H1 (cell line): ENCODE measurements around the gene DMAC1. TPM values are rescaled to one million over a fixed set of nuclear protein-coding genes. Genes with fewer than 3 reads are reported as not detected.

Source experiments
- CTCF ChIA-PET: fragments of 300-600 bp; sonication (Branson Sonifier 250); formaldehyde crosslinking; loops from one replicate; lab custom pipeline; 2021; ENCODE audit not compliant: partially characterized antibody; lab: Charles Lee
- POLR2A ChIA-PET: fragments of 300-600 bp; sonication (Branson Sonifier 250); formaldehyde crosslinking; loops from one replicate; lab custom pipeline; 2021; ENCODE audit warnings: inconsistent platforms; ENCODE audit not compliant: partially characterized antibody; lab: Charles Lee
- DNase-seq, 2 experiments: peaks; one replicate each; pipeline versions ENCODE4 v3.0.0 to v3.0.0-alpha.2; 2010 to 2022; ENCODE audit warnings: low spot score in 2 of 2, low read depth in 1 of 2, mixed read lengths in 1 of 2
- FAIRE-seq: peaks from 2 replicates; lab custom pipeline; 2011; peaks lifted over from hg19 to GRCh38; lab: Jason Lieb, UNC
- H2AFZ ChIP-seq: 2 replicates; pipeline ENCODE4 v1.8.1; 2012; ENCODE audit warnings: low read length, inconsistent platforms
- H2AK5ac ChIP-seq: 2 replicates; pipeline ENCODE4 v1.6.1; 2013; ENCODE audit warnings: low read depth, low read length
- H2BK120ac ChIP-seq: replicated peaks from 2 replicates; pipeline ENCODE3; 2013; ENCODE audit warnings: low read depth, low read length, inconsistent platforms
- H2BK12ac ChIP-seq: 2 replicates; pipeline ENCODE4 v1.6.1; 2013; ENCODE audit warnings: low read depth, low read length
- H2BK15ac ChIP-seq: 2 replicates; pipeline ENCODE4 v1.6.1; 2013; ENCODE audit warnings: low read length
- H2BK20ac ChIP-seq: 2 replicates; pipeline ENCODE4 v1.6.1; 2013; ENCODE audit warnings: low read length
- H2BK5ac ChIP-seq: 2 replicates; pipeline ENCODE4 v1.6.1; 2013; ENCODE audit warnings: low read depth, low read length
- H3K14ac ChIP-seq: 2 replicates; pipeline ENCODE4 v1.6.1; 2013; ENCODE audit warnings: inconsistent platforms; ENCODE audit not compliant: insufficient read length
- H3K18ac ChIP-seq: 2 replicates; pipeline ENCODE4 v1.6.1; 2013; ENCODE audit warnings: low read length; ENCODE audit errors: extremely low read depth
- H3K23ac ChIP-seq: 2 replicates; pipeline ENCODE4 v1.6.1; 2013; ENCODE audit warnings: inconsistent platforms; ENCODE audit not compliant: insufficient read length
- H3K23me2 ChIP-seq: 2 replicates; pipeline ENCODE4 v1.6.1; 2013; ENCODE audit warnings: low read depth, low read length
- H3K27ac ChIP-seq: 2 replicates; pipeline ENCODE4 v1.6.1; 2011; ENCODE audit warnings: low read depth, low read length, inconsistent platforms
- H3K27me3 ChIP-seq, 4 experiments: replicated peaks in 1 of 4; 1 replicate in 1 of 4; 2 replicates in 3 of 4; pipeline versions ENCODE4 v1.6.1 to v1.8.1; 2011 to 2013; ENCODE audit warnings: low read length in 3 of 4, mild to moderate bottlenecking in 3 of 4, inconsistent platforms in 2 of 4, mixed read lengths in 2 of 4, moderate library complexity in 1 of 4; ENCODE audit not compliant: control insufficient read depth in 3 of 4, insufficient read depth in 3 of 4; ENCODE audit errors: extremely low read depth in 1 of 4
- H3K36me3 ChIP-seq, 4 experiments: 2 replicates each; pipeline versions ENCODE4 v1.6.1 to v1.8.1; 2011 to 2013; ENCODE audit warnings: mild to moderate bottlenecking in 4 of 4, low read length in 3 of 4, moderate library complexity in 2 of 4, control low read depth in 1 of 4, inconsistent platforms in 1 of 4; ENCODE audit not compliant: insufficient read depth in 4 of 4, control insufficient read depth in 2 of 4
- H3K4ac ChIP-seq: replicated peaks from 2 replicates; pipeline ENCODE3; 2013; ENCODE audit warnings: low read length, low read depth, mixed read lengths, inconsistent platforms; ENCODE audit not compliant: insufficient read length
- H3K4me1 ChIP-seq, 4 experiments: replicated peaks in 1 of 4; 1 replicate in 1 of 4; 2 replicates in 3 of 4; pipeline versions ENCODE4 v1.6.1 to v1.8.1; 2011 to 2013; ENCODE audit warnings: low read length in 3 of 4, inconsistent platforms in 2 of 4, mixed read lengths in 1 of 4; ENCODE audit not compliant: insufficient read depth in 4 of 4, control insufficient read depth in 3 of 4
- H3K4me2 ChIP-seq, 2 experiments: 2 replicates each; pipeline versions ENCODE4 v1.6.1 to v1.8.1; 2011 to 2013; ENCODE audit warnings: low read depth in 2 of 2, low read length in 2 of 2, control low read depth in 1 of 2, inconsistent platforms in 1 of 2, mild to moderate bottlenecking in 1 of 2; ENCODE audit not compliant: insufficient read depth in 1 of 2
- H3K4me3 ChIP-seq, 4 experiments: fragments of 200-600, 300-600 bp in 1 of 4; sonication (generic), shearing (Covaris generic), sonication (Bioruptor Twin) in 1 of 4; 2 replicates each; pipeline versions ENCODE4 v1.5.1 to v1.8.1; 2011 to 2016; ENCODE audit warnings: low read length in 4 of 4, low read depth in 3 of 4, control low read depth in 2 of 4, inconsistent platforms in 2 of 4, mild to moderate bottlenecking in 2 of 4, mixed read lengths in 1 of 4, moderate library complexity in 1 of 4; ENCODE audit not compliant: insufficient read depth in 2 of 4; ENCODE audit errors: extremely low read depth in 1 of 4
- H3K56ac ChIP-seq: replicated peaks from 2 replicates; pipeline ENCODE3; 2013; ENCODE audit warnings: low read depth, mild to moderate bottlenecking, mixed read lengths, low read length, inconsistent platforms; ENCODE audit not compliant: insufficient read length
- H3K79me1 ChIP-seq: 2 replicates; pipeline ENCODE4 v1.6.1; 2013; ENCODE audit warnings: low read depth, low read length, control low read depth
- H3K79me2 ChIP-seq, 2 experiments: 2 replicates each; pipeline versions ENCODE4 v1.6.1 to v1.8.1; 2012 to 2013; ENCODE audit warnings: low read length in 2 of 2, mild to moderate bottlenecking in 2 of 2, inconsistent platforms in 1 of 2; ENCODE audit not compliant: insufficient read depth in 2 of 2, control insufficient read depth in 1 of 2
- H3K9ac ChIP-seq, 4 experiments: replicated peaks in 1 of 4; 1 replicate in 1 of 4; 2 replicates in 3 of 4; pipeline versions ENCODE4 v1.6.1 to v1.8.1; 2011 to 2013; ENCODE audit warnings: low read depth in 3 of 4, low read length in 3 of 4, control low read depth in 2 of 4, mild to moderate bottlenecking in 2 of 4, moderate library complexity in 2 of 4, inconsistent platforms in 1 of 4; ENCODE audit errors: extremely low read depth in 1 of 4
- H3K9me3 ChIP-seq, 2 experiments: 2 replicates each; pipeline versions ENCODE4 v1.6.1 to v1.8.1; 2012 to 2013; ENCODE audit warnings: mild to moderate bottlenecking in 2 of 2, moderate library complexity in 2 of 2, control low read depth in 1 of 2, inconsistent platforms in 1 of 2, low read depth in 1 of 2, low read length in 1 of 2, mixed read lengths in 1 of 2; ENCODE audit not compliant: insufficient read depth in 2 of 2
- H4K20me1 ChIP-seq, 2 experiments: replicated peaks in 1 of 2; 2 replicates each; pipeline versions ENCODE3 to v1.8.1; 2011 to 2013; ENCODE audit warnings: inconsistent platforms in 2 of 2, low read length in 2 of 2, mild to moderate bottlenecking in 1 of 2; ENCODE audit not compliant: insufficient read depth in 2 of 2, control insufficient read depth in 1 of 2
- H4K5ac ChIP-seq: 2 replicates; pipeline ENCODE4 v1.6.1; 2013; ENCODE audit warnings: low read length, low read depth, mixed read lengths, inconsistent platforms; ENCODE audit not compliant: insufficient read length
- H4K8ac ChIP-seq: 2 replicates; pipeline ENCODE4 v1.8.0; 2013; ENCODE audit warnings: mild to moderate bottlenecking, moderate library complexity, low read length, inconsistent platforms; ENCODE audit not compliant: insufficient read depth; ENCODE audit errors: extremely low read depth
- H4K91ac ChIP-seq: replicated peaks from 2 replicates; pipeline ENCODE3; 2013; ENCODE audit warnings: low read length, mixed read lengths, inconsistent platforms; ENCODE audit not compliant: insufficient read length
- ATF3 ChIP-seq: IDR thresholded peaks from 2 replicates; pipeline ENCODE4 v1.6.1; 2011; ENCODE audit warnings: low read depth, mild to moderate bottlenecking, low read length; ENCODE audit not compliant: insufficient read depth
- BRCA1 ChIP-seq: IDR thresholded peaks from 2 replicates; pipeline ENCODE4 v1.6.1; 2012; ENCODE audit warnings: low read depth, low read length, improper control_type of control experiment
- CEBPB ChIP-seq: IDR thresholded peaks from 2 replicates; pipeline ENCODE4 v1.6.1; 2012; ENCODE audit warnings: low read depth, low read length
- GABPA ChIP-seq: IDR thresholded peaks from 2 replicates; pipeline ENCODE4 v1.6.1; 2011; ENCODE audit warnings: mild to moderate bottlenecking, low read length, moderate library complexity, borderline replicate concordance; ENCODE audit not compliant: insufficient read depth
- HDAC2 ChIP-seq, 2 experiments: fragments of 300-600 bp in 1 of 2; sonication (generic) in 1 of 2; IDR thresholded peaks; 2 replicates each; pipeline ENCODE4 v1.6.1; 2011 to 2012; ENCODE audit warnings: low read depth in 2 of 2, low read length in 2 of 2, mild to moderate bottlenecking in 2 of 2, moderate library complexity in 2 of 2, borderline replicate concordance in 1 of 2, inconsistent platforms in 1 of 2
- KDM1A ChIP-seq: fragments of 200-600, 300-600 bp; sonication (generic); IDR thresholded peaks from 2 replicates; pipeline ENCODE4 v1.7.1; 2016; ENCODE audit warnings: mild to moderate bottlenecking, low read length, borderline replicate concordance
- KDM4A ChIP-seq: IDR thresholded peaks from one replicate; pipeline ENCODE4 v1.7.1; 2012; ENCODE audit warnings: low read depth, mild to moderate bottlenecking, moderate library complexity, low read length, inconsistent platforms; ENCODE audit not compliant: severe bottlenecking
- MAX ChIP-seq: IDR thresholded peaks from 2 replicates; pipeline ENCODE4 v1.6.1; 2012; ENCODE audit warnings: inconsistent platforms
- SAP30 ChIP-seq: fragments of 300-600 bp; sonication (generic); IDR thresholded peaks from 2 replicates; pipeline ENCODE4 v1.7.1; 2012; ENCODE audit warnings: low read length, moderate library complexity, mild to moderate bottlenecking, inconsistent platforms; ENCODE audit not compliant: insufficient read depth, insufficient replicate concordance
- TBP ChIP-seq: IDR thresholded peaks from 2 replicates; pipeline ENCODE4 v1.6.1; 2011; ENCODE audit warnings: low read depth, low read length, improper control_type of control experiment
- WGBS, 2 experiments: shearing (Covaris generic) in 1 of 2; methylation state at CpG; one replicate each; pipeline versions ENCODE4 v1.1.6 to v1.1.7; 2013 to 2015; ENCODE audit warnings: low lambda C conversion rate in 2 of 2, mixed read lengths in 2 of 2, inconsistent platforms in 1 of 2, low coverage in 1 of 2, missing lambda C conversion rate in 1 of 2; ENCODE audit not compliant: insufficient replicate concordance in 2 of 2, insufficient coverage in 1 of 2, insufficient read length in 1 of 2; ENCODE audit errors: extremely low coverage in 1 of 2, missing lambda C conversion rate in 1 of 2; 5-methylcytosine and 5-hydroxymethylcytosine counted together
- polyA plus RNA-seq, 7 experiments: library from polyadenylated mRNA; depleted of rRNA in 3 of 7; stranded (reverse) in 5 of 7; unstranded in 2 of 7; fragments of >200 nt in 5 of 7; fragments of 200-250 nt in 2 of 7; gene quantifications; 1 replicate in 5 of 7; 2 replicates in 1 of 7; 4 replicates in 1 of 7; pipeline versions ENCODE4 v1.2.1 to v1.2.3, GENCODE V29; 2011 to 2013; ENCODE audit warnings: missing spikeins in 2 of 7, mixed read lengths in 2 of 7
- total RNA-seq: library from RNA; stranded (reverse); fragmentation: NEBNext Ultra II Directional; extraction: Animal tissue kit (Norgen Biotek cat#: 25700); gene quantifications from 2 replicates; pipeline ENCODE4 v1.2.1, GENCODE V29; 2021

DMAC1 gene
- total and polyA plus RNA-seq, 2 of the 8 experiments (the other 6 are each of a cell fraction or from before 2014, with no cell fraction given): 30.4 to 89.4 TPM

- 87% methylated on average over 4 of the region's 4 CpGs; no CpG with 5 or more reads in 1 of the 2 experiments for WGBS, 2 experiments
- no peak for DNase-seq
- TF ChIP-seq HDAC2 (IDR thresholded peaks at IDR 0.05; ENCODE audit: borderline replicate concordance in 1 of 2, low read depth in 2 of 2, low read length in 2 of 2) (no peak), BRCA1 (no peak), TBP (no peak), SAP30 (no peak), GABPA (no peak), KDM1A (no peak), ATF3 (no peak), KDM4A (no peak), CEBPB (no peak), MAX (no peak)
Measured at GRCh38 chr9:7791394-7791793, 8.2 kb downstream of the DMAC1 start.

More at GRCh38 chr9:7791394-7791793, 8.2 kb downstream of the DMAC1 start:
- H3K27me3 ChIP-seq: no peaks in the 10 kb centered on the region
- no peaks in the 10 kb centered on the region for H3K23me2 ChIP-seq
- H3K56ac ChIP-seq: no peak overlapping the region
- H3K14ac ChIP-seq: no peak overlapping the region
- no peak overlapping the region for H2AK5ac ChIP-seq
- no peak overlapping the region for H3K27ac ChIP-seq
- H4K5ac ChIP-seq: no peak overlapping the region
- H3K4ac ChIP-seq: no peak overlapping the region
- POLR2A ChIA-PET: no interaction called here
- H2AFZ ChIP-seq: no peak overlapping the region
- H3K4me3 ChIP-seq: no peak overlapping the region
- no peak overlapping the region for H2BK15ac ChIP-seq
- H2BK120ac ChIP-seq: no peak overlapping the region
- peaks cover 2% of the 10 kb centered on the region in 2 experiments for H4K20me1 ChIP-seq
- no peaks in the 10 kb centered on the region for H3K9me3 ChIP-seq
- no peaks in the 10 kb centered on the region for H3K79me1 ChIP-seq
- H2BK20ac ChIP-seq: no peak overlapping the region
- H3K4me2 ChIP-seq: no peak overlapping the region
- FAIRE-seq: no peak
- CTCF ChIA-PET: interaction anchor here (0.6 to 0.8 kb wide), 2 partner anchors 25 to 1103 kb away, joined by 3 read pairs; no protein-coding TSS in a partner anchor
- H3K4me1 ChIP-seq: no peaks in the 10 kb centered on the region
- H4K91ac ChIP-seq: no peak overlapping the region
- H4K8ac ChIP-seq: no peak overlapping the region
- H2BK12ac ChIP-seq: no peak overlapping the region
- H3K23ac ChIP-seq: no peak overlapping the region
- H3K18ac ChIP-seq: no peak overlapping the region
- H3K36me3 ChIP-seq: peaks cover 7 to 33% (median 23%) of the 10 kb centered on the region in 4 experiments; a peak in 7 of 8 replicates
- H2BK5ac ChIP-seq: no peak overlapping the region
- H3K79me2 ChIP-seq: no peaks in the 10 kb centered on the region
- no peak overlapping the region for H3K9ac ChIP-seq
